OCI-LY1 (cell line): ENCODE results near the gene ADAM11.

Experiments
- CTCF ChIP-seq: fragments of 200-600 bp; sonication (generic), shearing (Covaris generic); IDR thresholded peaks from 2 replicates; pipeline ENCODE4 v1.5.1; 2017; ENCODE audit warnings: mild to moderate bottlenecking, antibody characterized with exemption, low read length, moderate library complexity, mixed read lengths
- EZH2 ChIP-seq: fragments of 200-600 bp; sonication (generic), shearing (Covaris generic); IDR thresholded peaks from 2 replicates; pipeline ENCODE4 v1.8.0; 2017; ENCODE audit warnings: borderline replicate concordance, mixed run types, mild to moderate bottlenecking, antibody characterized with exemption, low read length, moderate library complexity, mixed read lengths

- no peak for TF ChIP-seq CTCF
- no peak for TF ChIP-seq EZH2
Measured at GRCh38 chr17:44831371-44831770, 72.6 kb downstream of the ADAM11 start.
